ENCODE data around the gene OXT. TPM values are rescaled to one million over a fixed set of nuclear protein-coding genes. Genes with fewer than 3 reads are reported as not detected.

OXT gene
- total and polyA plus RNA-seq, 4 donors: 0.75 to 41.6 (median 4.3) TPM

- Histone ChIP-seq H3K4me3 (ENCODE audit: low read depth in 1 of 3, low read length in 3 of 3) (no peak overlapping the region), H3K36me3 (ENCODE audit: control insufficient read depth in 4 of 4, insufficient read depth in 3 of 4, low read depth in 1 of 4, low read length in 3 of 4) (no peaks in the 10 kb centered on the region), H3K9ac (ENCODE audit: low read depth in 1 of 2, low read length in 2 of 2) (no peak overlapping the region), H3K4me1 (ENCODE audit: control insufficient read depth in 4 of 4, insufficient read depth in 4 of 4, low read length in 3 of 4) (peaks cover 7 to 55% (median 40%) of the 10 kb centered on the region in 4 donors), H3K27ac (ENCODE audit: low read depth in 1 of 2, low read length in 2 of 2) (no peak overlapping the region), H3K9me3 (ENCODE audit: control insufficient read depth in 4 of 4, low read length in 3 of 4) (no peaks in the 10 kb centered on the region), H3K27me3 (ENCODE audit: control insufficient read depth in 4 of 4, insufficient read depth in 4 of 4, low read length in 3 of 4) (peaks cover 0 to 3% (median 0%) of the 10 kb centered on the region in 4 donors)
- TF ChIP-seq FOXA2 (IDR thresholded peaks at IDR 0.05): no peak
- DNase-seq (ENCODE audit: low spot score): no peak
- 83% methylated on average over 4 of the region's 4 CpGs for WGBS
Measured at GRCh38 chr20:3070725-3071124, 695 bp upstream of the OXT start.

DNA sequence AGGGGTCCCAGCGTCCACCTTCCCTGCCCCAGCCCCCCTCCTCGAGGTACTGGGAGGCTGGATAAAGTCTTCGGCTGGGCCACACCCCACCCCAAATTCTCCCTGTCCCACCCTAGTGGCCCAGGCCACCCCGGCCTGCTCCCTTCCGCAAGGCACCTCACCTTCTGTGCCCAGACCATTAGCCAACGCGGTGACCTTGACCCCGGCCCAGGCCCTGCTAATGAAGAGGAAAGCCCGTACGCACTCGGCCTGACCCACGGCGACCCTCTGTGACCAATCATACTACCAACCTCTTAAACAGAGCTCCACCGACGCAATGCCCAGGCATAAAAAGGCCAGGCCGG lies 182 bp upstream of the OXT start:
- H3K4me1 ChIP-seq (ENCODE audit: control insufficient read depth in 4 of 4, insufficient read depth in 4 of 4, low read length in 3 of 4): peaks cover 7 to 52% (median 38%) of the 10 kb centered on the region in 4 donors
- no peak for DNase-seq (ENCODE audit: low spot score)

DNA sequence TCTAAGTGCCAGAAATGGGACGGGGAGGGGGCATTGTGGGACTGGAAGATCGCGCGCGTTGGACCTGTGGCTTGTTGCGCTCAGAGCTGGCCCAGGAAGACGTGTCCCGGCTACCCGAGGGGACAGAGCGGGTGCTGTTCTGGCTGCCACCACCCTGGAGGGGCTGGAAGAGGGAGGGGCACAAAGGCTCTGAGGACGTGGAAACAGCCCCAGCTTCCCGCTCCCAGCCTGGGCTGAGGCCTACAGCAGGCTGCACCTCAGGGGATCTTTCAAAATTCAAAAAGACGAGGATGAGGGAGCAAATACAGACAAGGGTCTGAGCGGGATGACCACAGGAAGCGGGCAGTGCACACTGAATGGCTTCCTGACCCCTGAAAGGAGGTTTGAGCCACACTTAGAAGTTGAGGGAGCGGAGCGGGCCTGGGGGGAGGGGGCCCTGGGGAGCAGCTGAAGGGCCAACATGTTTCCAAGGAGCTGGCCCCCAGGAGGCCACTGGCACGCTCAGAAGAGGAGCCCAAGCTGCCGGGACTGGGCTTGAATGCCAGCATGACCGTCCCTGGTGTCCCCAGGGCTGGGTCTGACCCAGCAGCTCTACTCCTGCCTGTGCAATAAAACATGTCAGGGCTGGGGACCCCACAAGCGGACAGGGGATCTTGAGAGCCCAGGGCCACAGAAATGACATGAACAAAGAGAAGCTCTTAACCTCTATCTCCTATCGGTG lies 1.3 kb downstream of the OXT start:
- Histone ChIP-seq H3K4me1 (ENCODE audit: control insufficient read depth in 4 of 4, insufficient read depth in 4 of 4, low read length in 3 of 4) (peaks cover 7 to 40% (median 29%) of the 10 kb centered on the region in 4 donors), H3K27ac (ENCODE audit: low read depth in 1 of 2, low read length in 2 of 2) (no peak overlapping the region), H3K9ac (ENCODE audit: low read depth in 1 of 2, low read length in 2 of 2) (peak overlapping the region in 1 of 2 donors; percentile 4), H3K9me3 (ENCODE audit: control insufficient read depth in 4 of 4, low read length in 3 of 4) (no peaks in the 10 kb centered on the region), H3K27me3 (ENCODE audit: control insufficient read depth in 4 of 4, insufficient read depth in 4 of 4, low read length in 3 of 4) (peaks cover 0 to 3% (median 0%) of the 10 kb centered on the region in 4 donors), H3K36me3 (ENCODE audit: control insufficient read depth in 4 of 4, insufficient read depth in 3 of 4, low read depth in 1 of 4, low read length in 3 of 4) (no peaks in the 10 kb centered on the region), H3K4me3 (ENCODE audit: low read depth in 1 of 3, low read length in 3 of 3) (no peak overlapping the region)
- 86% methylated on average over 22 of the region's 22 CpGs for WGBS
- no peak for DNase-seq (ENCODE audit: low spot score)
- TF ChIP-seq RAD21 (IDR thresholded peaks at IDR 0.05) (no peak), TAF1 (conservative IDR thresholded peaks at IDR 0.05) (no peak), HNF4A (conservative IDR thresholded peaks at IDR 0.05) (no peak), NR2F2 (IDR thresholded peaks at IDR 0.05) (no peak), EGR1 (IDR thresholded peaks at IDR 0.05; ENCODE audit: low read depth in 2 of 2) (no peak), HNF4G (IDR thresholded peaks at IDR 0.05) (no peak), ATF3 (IDR thresholded peaks at IDR 0.05) (no peak)
- TF ChIP-seq, protein P1, sequence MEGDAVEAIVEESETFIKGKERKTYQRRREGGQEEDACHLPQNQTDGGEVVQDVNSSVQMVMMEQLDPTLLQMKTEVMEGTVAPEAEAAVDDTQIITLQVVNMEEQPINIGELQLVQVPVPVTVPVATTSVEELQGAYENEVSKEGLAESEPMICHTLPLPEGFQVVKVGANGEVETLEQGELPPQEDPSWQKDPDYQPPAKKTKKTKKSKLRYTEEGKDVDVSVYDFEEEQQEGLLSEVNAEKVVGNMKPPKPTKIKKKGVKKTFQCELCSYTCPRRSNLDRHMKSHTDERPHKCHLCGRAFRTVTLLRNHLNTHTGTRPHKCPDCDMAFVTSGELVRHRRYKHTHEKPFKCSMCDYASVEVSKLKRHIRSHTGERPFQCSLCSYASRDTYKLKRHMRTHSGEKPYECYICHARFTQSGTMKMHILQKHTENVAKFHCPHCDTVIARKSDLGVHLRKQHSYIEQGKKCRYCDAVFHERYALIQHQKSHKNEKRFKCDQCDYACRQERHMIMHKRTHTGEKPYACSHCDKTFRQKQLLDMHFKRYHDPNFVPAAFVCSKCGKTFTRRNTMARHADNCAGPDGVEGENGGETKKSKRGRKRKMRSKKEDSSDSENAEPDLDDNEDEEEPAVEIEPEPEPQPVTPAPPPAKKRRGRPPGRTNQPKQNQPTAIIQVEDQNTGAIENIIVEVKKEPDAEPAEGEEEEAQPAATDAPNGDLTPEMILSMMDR (IDR thresholded peaks at IDR 0.05; ENCODE audit: low read depth, low read length, missing input control): no peak
- TF ChIP-seq, protein P2, sequence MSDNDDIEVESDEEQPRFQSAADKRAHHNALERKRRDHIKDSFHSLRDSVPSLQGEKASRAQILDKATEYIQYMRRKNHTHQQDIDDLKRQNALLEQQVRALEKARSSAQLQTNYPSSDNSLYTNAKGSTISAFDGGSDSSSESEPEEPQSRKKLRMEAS (IDR thresholded peaks at IDR 0.05): no peak
- TF ChIP-seq, protein P3, sequence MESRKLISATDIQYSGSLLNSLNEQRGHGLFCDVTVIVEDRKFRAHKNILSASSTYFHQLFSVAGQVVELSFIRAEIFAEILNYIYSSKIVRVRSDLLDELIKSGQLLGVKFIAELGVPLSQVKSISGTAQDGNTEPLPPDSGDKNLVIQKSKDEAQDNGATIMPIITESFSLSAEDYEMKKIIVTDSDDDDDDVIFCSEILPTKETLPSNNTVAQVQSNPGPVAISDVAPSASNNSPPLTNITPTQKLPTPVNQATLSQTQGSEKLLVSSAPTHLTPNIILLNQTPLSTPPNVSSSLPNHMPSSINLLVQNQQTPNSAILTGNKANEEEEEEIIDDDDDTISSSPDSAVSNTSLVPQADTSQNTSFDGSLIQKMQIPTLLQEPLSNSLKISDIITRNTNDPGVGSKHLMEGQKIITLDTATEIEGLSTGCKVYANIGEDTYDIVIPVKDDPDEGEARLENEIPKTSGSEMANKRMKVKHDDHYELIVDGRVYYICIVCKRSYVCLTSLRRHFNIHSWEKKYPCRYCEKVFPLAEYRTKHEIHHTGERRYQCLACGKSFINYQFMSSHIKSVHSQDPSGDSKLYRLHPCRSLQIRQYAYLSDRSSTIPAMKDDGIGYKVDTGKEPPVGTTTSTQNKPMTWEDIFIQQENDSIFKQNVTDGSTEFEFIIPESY (IDR thresholded peaks at IDR 0.05): no peak

More for the DNA sequence above, 182 bp upstream of the OXT start:
- H3K27ac ChIP-seq (ENCODE audit: low read depth in 1 of 2, low read length in 2 of 2): peak overlapping the region in 1 of 2 donors; percentile 10
- 73% methylated on average over 16 of the region's 16 CpGs for WGBS
- H3K27me3 ChIP-seq (ENCODE audit: control insufficient read depth in 4 of 4, insufficient read depth in 4 of 4, low read length in 3 of 4): peaks cover 0 to 3% (median 0%) of the 10 kb centered on the region in 4 donors
- no peaks in the 10 kb centered on the region for H3K9me3 ChIP-seq (ENCODE audit: control insufficient read depth in 4 of 4, low read length in 3 of 4)
- no peaks in the 10 kb centered on the region for H3K36me3 ChIP-seq (ENCODE audit: control insufficient read depth in 4 of 4, insufficient read depth in 3 of 4, low read depth in 1 of 4, low read length in 3 of 4)
- peak overlapping the region in 2 of 3 donors; percentile 18 to 51 for H3K4me3 ChIP-seq (ENCODE audit: low read depth in 1 of 3, low read length in 3 of 3)
- TF ChIP-seq, protein P4, sequence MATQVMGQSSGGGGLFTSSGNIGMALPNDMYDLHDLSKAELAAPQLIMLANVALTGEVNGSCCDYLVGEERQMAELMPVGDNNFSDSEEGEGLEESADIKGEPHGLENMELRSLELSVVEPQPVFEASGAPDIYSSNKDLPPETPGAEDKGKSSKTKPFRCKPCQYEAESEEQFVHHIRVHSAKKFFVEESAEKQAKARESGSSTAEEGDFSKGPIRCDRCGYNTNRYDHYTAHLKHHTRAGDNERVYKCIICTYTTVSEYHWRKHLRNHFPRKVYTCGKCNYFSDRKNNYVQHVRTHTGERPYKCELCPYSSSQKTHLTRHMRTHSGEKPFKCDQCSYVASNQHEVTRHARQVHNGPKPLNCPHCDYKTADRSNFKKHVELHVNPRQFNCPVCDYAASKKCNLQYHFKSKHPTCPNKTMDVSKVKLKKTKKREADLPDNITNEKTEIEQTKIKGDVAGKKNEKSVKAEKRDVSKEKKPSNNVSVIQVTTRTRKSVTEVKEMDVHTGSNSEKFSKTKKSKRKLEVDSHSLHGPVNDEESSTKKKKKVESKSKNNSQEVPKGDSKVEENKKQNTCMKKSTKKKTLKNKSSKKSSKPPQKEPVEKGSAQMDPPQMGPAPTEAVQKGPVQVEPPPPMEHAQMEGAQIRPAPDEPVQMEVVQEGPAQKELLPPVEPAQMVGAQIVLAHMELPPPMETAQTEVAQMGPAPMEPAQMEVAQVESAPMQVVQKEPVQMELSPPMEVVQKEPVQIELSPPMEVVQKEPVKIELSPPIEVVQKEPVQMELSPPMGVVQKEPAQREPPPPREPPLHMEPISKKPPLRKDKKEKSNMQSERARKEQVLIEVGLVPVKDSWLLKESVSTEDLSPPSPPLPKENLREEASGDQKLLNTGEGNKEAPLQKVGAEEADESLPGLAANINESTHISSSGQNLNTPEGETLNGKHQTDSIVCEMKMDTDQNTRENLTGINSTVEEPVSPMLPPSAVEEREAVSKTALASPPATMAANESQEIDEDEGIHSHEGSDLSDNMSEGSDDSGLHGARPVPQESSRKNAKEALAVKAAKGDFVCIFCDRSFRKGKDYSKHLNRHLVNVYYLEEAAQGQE (IDR thresholded peaks at IDR 0.05): no peak
- TF ChIP-seq RXRA (IDR thresholded peaks at IDR 0.05) (peak in 1 of 2 donors; percentile 58), JUND (IDR thresholded peaks at IDR 0.05) (no peak), FOXA2 (IDR thresholded peaks at IDR 0.05) (no peak), HNF4A (conservative IDR thresholded peaks at IDR 0.05) (peak in 1 of 2 donors; percentile 57)
- TF ChIP-seq, protein P1 (IDR thresholded peaks at IDR 0.05; ENCODE audit: low read depth, low read length, missing input control): no peak
- no peak overlapping the region for H3K9ac ChIP-seq (ENCODE audit: low read depth in 1 of 2, low read length in 2 of 2)

Measured in liver (tissue), 9 donors.